ENCODE data around the gene DIPK1B. TPM values are rescaled to one million over a fixed set of nuclear protein-coding genes. Genes with fewer than 3 reads are reported as not detected.

DIPK1B gene
- total RNA-seq, 1 experiment from 2014 or later, result not detected

- H3K4me3 ChIP-seq, result no peak overlapping the region
- H3K27ac ChIP-seq, result no peak overlapping the region
- no peaks in the 10 kb centered on the region for H3K9me3 ChIP-seq (replicated peaks)
- no peaks in the 10 kb centered on the region for H3K27me3 ChIP-seq (replicated peaks)
- no peaks in the 10 kb centered on the region for H3K4me1 ChIP-seq (replicated peaks)
- no peak for DNase-seq (ENCODE audit: low read depth in 1 of 2, low spot score in 2 of 2)
- H3K36me3 ChIP-seq, result no peaks in the 10 kb centered on the region
Measured at GRCh38 chr9:136678034-136678433, 34.3 kb upstream of the DIPK1B start.

GRCh38 chr9:136678624-136679023, 33.7 kb upstream of the DIPK1B start:
- no peaks in the 10 kb centered on the region for H3K9me3 ChIP-seq (replicated peaks)
- H3K36me3 ChIP-seq, result no peaks in the 10 kb centered on the region
- no peak overlapping the region for H3K27ac ChIP-seq
- DNase-seq (ENCODE audit: low read depth in 1 of 2, low spot score in 2 of 2), result no peak
- no peak overlapping the region for H3K4me3 ChIP-seq
- no peaks in the 10 kb centered on the region for H3K4me1 ChIP-seq (replicated peaks)
- no peaks in the 10 kb centered on the region for H3K27me3 ChIP-seq (replicated peaks)

GRCh38 chr9:136679431-136679941, 32.9 kb upstream of the DIPK1B start:
- no peaks in the 10 kb centered on the region for H3K4me1 ChIP-seq (replicated peaks)
- H3K36me3 ChIP-seq, result no peaks in the 10 kb centered on the region
- no peaks in the 10 kb centered on the region for H3K9me3 ChIP-seq (replicated peaks)
- H3K27ac ChIP-seq, result no peak overlapping the region
- no peak for DNase-seq (ENCODE audit: low read depth in 1 of 2, low spot score in 2 of 2)
- no peak overlapping the region for H3K4me3 ChIP-seq
- H3K27me3 ChIP-seq (replicated peaks), result no peaks in the 10 kb centered on the region

GRCh38 chr9:136681029-136681428, 31.3 kb upstream of the DIPK1B start:
- DNase-seq (ENCODE audit: low read depth in 1 of 2, low spot score in 2 of 2), result no peak
- H3K9me3 ChIP-seq (replicated peaks), result no peaks in the 10 kb centered on the region

GRCh38 chr9:136681945-136682699, 30.2 kb upstream of the DIPK1B start:
- Histone ChIP-seq H3K9me3 (replicated peaks) (0 out of 2 replicates have a peak, but pooled peaks cover 3% of the 10 kb centered on the region), H3K4me3 (no peak overlapping the region), H3K36me3 (0 out of 2 replicates have a peak, but pooled peaks cover 2% of the 10 kb centered on the region), H3K27me3 (replicated peaks) (no peaks in the 10 kb centered on the region), H3K27ac (no peak overlapping the region), H3K4me1 (replicated peaks) (peaks cover 10% of the 10 kb centered on the region)
- DNase-seq (ENCODE audit: low read depth in 1 of 2, low spot score in 2 of 2), result no peak

More at GRCh38 chr9:136681029-136681428, 31.3 kb upstream of the DIPK1B start:
- Histone ChIP-seq H3K36me3 (no peaks in the 10 kb centered on the region), H3K4me1 (replicated peaks) (peaks cover 3% of the 10 kb centered on the region), H3K27me3 (replicated peaks) (no peaks in the 10 kb centered on the region), H3K4me3 (no peak overlapping the region), H3K27ac (no peak overlapping the region)

DNA sequence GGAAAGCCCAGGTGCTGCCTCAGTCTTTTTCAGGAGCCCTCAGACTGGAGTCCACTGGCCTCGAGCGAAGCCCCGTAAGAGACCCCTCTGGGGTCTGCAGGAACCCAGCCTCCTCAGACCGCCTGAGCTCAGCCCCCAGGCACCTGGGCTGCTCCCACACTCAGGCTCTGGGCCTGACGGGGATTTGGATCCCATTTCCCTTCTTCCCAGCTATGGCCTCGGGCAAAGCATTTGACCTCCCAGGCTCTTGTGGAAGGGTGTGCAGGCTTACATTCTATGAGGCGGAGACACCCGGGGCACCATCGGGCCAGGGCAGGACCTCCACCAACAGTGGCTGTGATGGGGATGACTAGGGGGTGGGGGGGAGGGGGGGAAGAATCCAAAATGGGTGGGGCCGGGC, 29.7 kb upstream of the DIPK1B start:
- Histone ChIP-seq H3K4me3 (no peak overlapping the region), H3K27ac (no peak overlapping the region), H3K9me3 (replicated peaks) (0 out of 2 replicates have a peak, but pooled peaks cover 3% of the 10 kb centered on the region), H3K4me1 (replicated peaks) (peaks cover 10% of the 10 kb centered on the region), H3K27me3 (replicated peaks) (no peaks in the 10 kb centered on the region), H3K36me3 (0 out of 2 replicates have a peak, but pooled peaks cover 2% of the 10 kb centered on the region)
- no peak for DNase-seq (ENCODE audit: low read depth in 1 of 2, low spot score in 2 of 2)

DNA sequence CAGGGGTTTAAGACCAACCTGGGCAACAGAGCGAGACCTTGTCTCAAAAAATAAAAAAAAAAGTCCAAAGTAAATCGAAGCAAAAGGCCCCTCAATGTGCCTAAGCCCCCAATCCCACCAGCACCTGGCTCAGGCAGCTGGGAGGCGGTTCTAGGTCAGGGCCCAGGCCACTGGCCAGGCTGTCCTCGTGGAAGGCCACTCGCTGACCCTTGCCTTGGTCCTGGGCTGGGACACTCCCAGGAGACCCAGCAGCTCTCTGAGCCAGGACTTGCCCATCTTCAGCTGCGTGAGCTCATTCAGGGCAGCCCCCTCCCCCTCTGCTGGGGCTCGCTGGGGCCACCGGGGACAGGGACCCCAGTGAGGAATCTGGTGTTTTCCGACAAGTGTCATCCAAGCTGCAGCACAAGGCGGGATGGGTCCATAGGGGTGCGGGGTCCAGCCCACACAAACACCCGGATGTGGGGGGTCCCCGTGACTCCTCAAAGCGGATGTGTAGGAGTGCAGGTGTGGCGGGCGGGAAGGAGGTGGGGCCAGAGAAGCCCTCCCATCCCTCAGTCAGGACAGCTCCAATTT, 29.1 kb upstream of the DIPK1B start:
- Histone ChIP-seq H3K27ac (no peak overlapping the region), H3K9me3 (replicated peaks) (0 out of 2 replicates have a peak, but pooled peaks cover 3% of the 10 kb centered on the region), H3K36me3 (0 out of 2 replicates have a peak, but pooled peaks cover 2% of the 10 kb centered on the region), H3K27me3 (replicated peaks) (no peaks in the 10 kb centered on the region), H3K4me1 (replicated peaks) (peaks cover 10% of the 10 kb centered on the region), H3K4me3 (no peak overlapping the region)
- DNase-seq (ENCODE audit: low read depth in 1 of 2, low spot score in 2 of 2), result no peak

- Histone ChIP-seq H3K4me3 (no peak overlapping the region), H3K4me1 (replicated peaks) (peaks cover 10% of the 10 kb centered on the region), H3K9me3 (replicated peaks) (0 out of 2 replicates have a peak, but pooled peaks cover 3% of the 10 kb centered on the region), H3K27me3 (replicated peaks) (no peaks in the 10 kb centered on the region), H3K27ac (no peak overlapping the region), H3K36me3 (0 out of 2 replicates have a peak, but pooled peaks cover 2% of the 10 kb centered on the region)
- DNase-seq (ENCODE audit: low read depth in 1 of 2, low spot score in 2 of 2), result no peak
Measured at GRCh38 chr9:136683755-136684154, 28.6 kb upstream of the DIPK1B start.

DNA sequence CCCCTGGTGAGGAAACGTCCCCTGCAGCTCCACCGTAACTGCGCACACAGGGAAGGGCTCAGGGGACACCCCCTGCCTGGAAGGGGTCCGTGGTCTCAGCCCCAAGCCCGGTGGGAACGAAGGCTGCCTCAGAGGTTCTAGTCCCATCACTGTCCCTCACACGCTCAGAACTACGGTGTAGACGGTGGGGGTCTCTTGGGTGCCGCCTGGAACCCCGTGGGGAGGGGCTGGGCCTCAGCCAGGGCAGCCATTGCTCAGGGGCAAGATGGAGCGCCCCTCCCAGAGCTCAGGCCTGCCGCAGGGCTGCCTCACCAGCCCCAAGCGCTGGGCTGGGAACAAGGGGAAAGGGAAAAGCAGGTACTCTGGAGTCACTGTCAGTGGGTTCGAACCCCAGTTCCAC, 28.0 kb upstream of the DIPK1B start:
- Histone ChIP-seq H3K4me3 (no peak overlapping the region), H3K27ac (no peak overlapping the region), H3K27me3 (replicated peaks) (no peaks in the 10 kb centered on the region), H3K4me1 (replicated peaks) (peaks cover 10% of the 10 kb centered on the region), H3K9me3 (replicated peaks) (0 out of 2 replicates have a peak, but pooled peaks cover 3% of the 10 kb centered on the region), H3K36me3 (0 out of 2 replicates have a peak, but pooled peaks cover 2% of the 10 kb centered on the region)
- DNase-seq (ENCODE audit: low read depth in 1 of 2, low spot score in 2 of 2), result no peak

GRCh38 chr9:136684799-136685198, 27.6 kb upstream of the DIPK1B start:
- no peak overlapping the region for H3K27ac ChIP-seq
- H3K36me3 ChIP-seq, result 0 out of 2 replicates have a peak, but pooled peaks cover 2% of the 10 kb centered on the region
- no peak for DNase-seq (ENCODE audit: low read depth in 1 of 2, low spot score in 2 of 2)
- no peak overlapping the region for H3K4me3 ChIP-seq
- H3K9me3 ChIP-seq (replicated peaks), result 0 out of 2 replicates have a peak, but pooled peaks cover 3% of the 10 kb centered on the region
- H3K27me3 ChIP-seq (replicated peaks), result no peaks in the 10 kb centered on the region
- H3K4me1 ChIP-seq (replicated peaks), result peaks cover 10% of the 10 kb centered on the region

- no peak overlapping the region for H3K27ac ChIP-seq
- DNase-seq (ENCODE audit: low read depth in 1 of 2, low spot score in 2 of 2), result no peak
- 0 out of 2 replicates have a peak, but pooled peaks cover 2% of the 10 kb centered on the region for H3K36me3 ChIP-seq
- no peaks in the 10 kb centered on the region for H3K27me3 ChIP-seq (replicated peaks)
- H3K4me1 ChIP-seq (replicated peaks), result peaks cover 10% of the 10 kb centered on the region
- H3K4me3 ChIP-seq, result no peak overlapping the region
- H3K9me3 ChIP-seq (replicated peaks), result 0 out of 2 replicates have a peak, but pooled peaks cover 3% of the 10 kb centered on the region
Measured at GRCh38 chr9:136685216-136685615, 27.2 kb upstream of the DIPK1B start.

DNA sequence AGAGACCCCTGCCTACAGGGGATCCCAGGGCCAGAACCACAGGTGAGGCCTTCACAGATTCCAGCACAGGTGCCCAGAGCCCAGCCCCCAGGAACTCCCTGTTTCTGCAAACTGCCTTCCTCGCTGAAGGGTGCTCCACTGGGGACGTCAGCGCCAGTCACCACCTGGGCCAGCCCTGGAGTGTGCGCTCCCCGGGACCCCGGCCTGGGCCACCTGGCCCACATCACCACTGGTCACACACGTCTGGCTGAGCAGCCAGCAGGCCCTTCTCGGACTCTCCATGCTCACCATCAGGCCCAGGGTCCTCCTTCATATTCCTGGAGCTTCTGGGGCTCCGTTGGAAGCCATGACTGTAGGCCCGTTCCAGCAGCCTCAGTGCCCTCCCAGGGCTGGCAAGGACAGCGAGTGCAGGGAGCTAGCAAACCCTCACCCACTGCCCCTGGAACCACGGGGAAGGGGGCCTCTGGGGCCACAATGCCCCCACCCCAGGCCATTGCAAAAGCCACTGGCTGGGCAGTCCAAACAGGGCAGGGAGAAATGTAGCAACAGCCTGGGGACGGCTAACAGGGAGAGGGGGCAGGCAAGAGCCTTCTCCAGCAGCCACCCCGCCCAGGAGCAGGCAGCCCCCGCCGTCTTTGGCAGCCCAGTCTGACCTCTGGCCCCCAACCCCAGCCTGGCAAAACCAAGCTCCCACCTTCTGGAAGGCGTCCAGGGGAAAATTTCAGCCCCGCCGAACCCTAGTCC, 26.4 kb upstream of the DIPK1B start:
- peak overlapping the region; percentile 66 for H3K4me3 ChIP-seq
- DNase-seq (ENCODE audit: low read depth in 1 of 2, low spot score in 2 of 2), result no peak
- 0 out of 2 replicates have a peak, but pooled peaks cover 2% of the 10 kb centered on the region for H3K36me3 ChIP-seq
- H3K4me1 ChIP-seq (replicated peaks), result peaks cover 10% of the 10 kb centered on the region
- H3K27ac ChIP-seq, result no peak overlapping the region
- H3K9me3 ChIP-seq (replicated peaks), result 0 out of 2 replicates have a peak, but pooled peaks cover 3% of the 10 kb centered on the region
- H3K27me3 ChIP-seq (replicated peaks), result no peaks in the 10 kb centered on the region

- Histone ChIP-seq H3K27ac (no peak overlapping the region), H3K36me3 (0 out of 2 replicates have a peak, but pooled peaks cover 2% of the 10 kb centered on the region), H3K4me3 (peak overlapping the region; percentile 66), H3K9me3 (replicated peaks) (0 out of 2 replicates have a peak, but pooled peaks cover 3% of the 10 kb centered on the region), H3K27me3 (replicated peaks) (no peaks in the 10 kb centered on the region), H3K4me1 (replicated peaks) (peaks cover 10% of the 10 kb centered on the region)
- DNase-seq (ENCODE audit: low read depth in 1 of 2, low spot score in 2 of 2), result no peak
Measured at GRCh38 chr9:136686534-136686793, 25.9 kb upstream of the DIPK1B start.
